OCI-LY3 (cell line): ENCODE measurements around the gene RFTN1.

Source experiments
- H2AFZ ChIP-seq: fragments of 200-600, 300-600 bp; shearing (Covaris generic); 2 replicates; pipeline ENCODE4 v1.6.0; 2014; ENCODE audit warnings: antibody characterized with exemption, low read depth, low read length
- H3K27ac ChIP-seq: fragments of 200-600, 300-600 bp; sonication (generic); 2 replicates; pipeline ENCODE4 v1.5.1; 2014; ENCODE audit warnings: mild to moderate bottlenecking, low read length, moderate library complexity, mixed read lengths
- H3K27me3 ChIP-seq: fragments of 200-600, 300-600 bp; sonication (generic); 2 replicates; pipeline ENCODE4 v1.6.1; 2014; ENCODE audit warnings: low read depth, low read length, mixed read lengths
- H3K36me3 ChIP-seq: fragments of 200-600, 300-600 bp; sonication (generic); replicated peaks from 2 replicates; pipeline ENCODE3; 2014; ENCODE audit warnings: low read depth, low read length, mixed read lengths
- H3K4me1 ChIP-seq: fragments of 300-600, 200-600 bp; sonication (generic); 2 replicates; pipeline ENCODE4 v1.6.1; 2014; ENCODE audit warnings: low read length, mixed read lengths
- H3K4me2 ChIP-seq: fragments of 200-600, 300-600 bp; sonication (generic); 2 replicates; pipeline ENCODE4 v1.6.1; 2014; ENCODE audit warnings: low read length, mixed read lengths
- H3K4me3 ChIP-seq: fragments of 300-600, 200-600 bp; sonication (generic); 2 replicates; pipeline ENCODE4 v1.5.1; 2014; ENCODE audit warnings: antibody characterized with exemption, mild to moderate bottlenecking, low read length, moderate library complexity
- H3K79me2 ChIP-seq: fragments of 300-600, 200-600 bp; shearing (Covaris generic); 2 replicates; pipeline ENCODE4 v1.6.1; 2014; ENCODE audit warnings: mild to moderate bottlenecking, low read length, mixed read lengths
- H3K9ac ChIP-seq: fragments of 300-600, 200-600 bp; shearing (Covaris generic); 2 replicates; pipeline ENCODE4 v1.6.0; 2014; ENCODE audit warnings: mild to moderate bottlenecking, low read length, moderate library complexity
- H3K9me3 ChIP-seq: fragments of 200-600, 300-600 bp; shearing (Covaris generic); 2 replicates; pipeline ENCODE4 v1.6.1; 2014; ENCODE audit warnings: low read length, mixed read lengths; ENCODE audit not compliant: insufficient read depth
- H4K20me1 ChIP-seq: fragments of 200-600, 300-600 bp; sonication (generic); 2 replicates; pipeline ENCODE4 v1.6.1; 2016; ENCODE audit warnings: low read length, mixed read lengths; ENCODE audit not compliant: insufficient read depth
- CTCF ChIP-seq: fragments of 200-600, 300-600 bp; sonication (generic); IDR thresholded peaks from 2 replicates; pipeline ENCODE4 v1.5.1; 2014; ENCODE audit warnings: antibody characterized with exemption, low read length, low read depth
- EZH2phosphoT487 ChIP-seq: fragments of 200-600 bp; shearing (Covaris generic); IDR thresholded peaks from 2 replicates; pipeline ENCODE4 v1.6.1; 2018; ENCODE audit warnings: antibody characterized with exemption, mixed run types, low read depth

Gene RFTN1

GRCh38 chr3:16464511-16465148 is 48.9 kb downstream of the RFTN1 start:
- Histone ChIP-seq H4K20me1 (peaks cover 95% of the 10 kb centered on the region), H2AFZ (no peak overlapping the region), H3K4me3 (no peak overlapping the region), H3K9ac (no peak overlapping the region), H3K36me3 (peaks cover 69% of the 10 kb centered on the region), H3K4me1 (peaks cover 30% of the 10 kb centered on the region), H3K27ac (no peak overlapping the region), H3K79me2 (peaks cover 100% of the 10 kb centered on the region), H3K4me2 (no peak overlapping the region), H3K27me3 (no peaks in the 10 kb centered on the region), H3K9me3 (no peaks in the 10 kb centered on the region)
- TF ChIP-seq EZH2phosphoT487 (no peak), CTCF (no peak)

- Histone ChIP-seq H3K27ac (no peak overlapping the region), H3K9me3 (no peaks in the 10 kb centered on the region), H4K20me1 (peaks cover 92% of the 10 kb centered on the region), H3K36me3 (peaks cover 62% of the 10 kb centered on the region), H3K4me1 (peaks cover 23% of the 10 kb centered on the region), H3K4me2 (no peak overlapping the region), H3K79me2 (peaks cover 97% of the 10 kb centered on the region), H3K9ac (no peak overlapping the region), H2AFZ (no peak overlapping the region), H3K4me3 (no peak overlapping the region), H3K27me3 (no peaks in the 10 kb centered on the region)
- TF ChIP-seq EZH2phosphoT487 (no peak), CTCF (no peak)
These were observed 49.6 kb downstream of the RFTN1 start for GRCh38 chr3:16463914-16464313.

GRCh38 chr3:16463119-16463518 is 50.4 kb downstream of the RFTN1 start:
- H3K4me3 ChIP-seq = no peak overlapping the region
- peaks cover 92% of the 10 kb centered on the region for H4K20me1 ChIP-seq
- no peaks in the 10 kb centered on the region for H3K9me3 ChIP-seq
- peaks cover 97% of the 10 kb centered on the region for H3K79me2 ChIP-seq
- TF ChIP-seq EZH2phosphoT487 = no peak
- TF ChIP-seq CTCF = no peak
- no peak overlapping the region for H3K4me2 ChIP-seq
- no peak overlapping the region for H3K27ac ChIP-seq
- H3K9ac ChIP-seq = no peak overlapping the region
- H3K27me3 ChIP-seq = no peaks in the 10 kb centered on the region
- no peak overlapping the region for H2AFZ ChIP-seq
- peaks cover 58% of the 10 kb centered on the region for H3K36me3 ChIP-seq
- peaks cover 15% of the 10 kb centered on the region for H3K4me1 ChIP-seq

DNA sequence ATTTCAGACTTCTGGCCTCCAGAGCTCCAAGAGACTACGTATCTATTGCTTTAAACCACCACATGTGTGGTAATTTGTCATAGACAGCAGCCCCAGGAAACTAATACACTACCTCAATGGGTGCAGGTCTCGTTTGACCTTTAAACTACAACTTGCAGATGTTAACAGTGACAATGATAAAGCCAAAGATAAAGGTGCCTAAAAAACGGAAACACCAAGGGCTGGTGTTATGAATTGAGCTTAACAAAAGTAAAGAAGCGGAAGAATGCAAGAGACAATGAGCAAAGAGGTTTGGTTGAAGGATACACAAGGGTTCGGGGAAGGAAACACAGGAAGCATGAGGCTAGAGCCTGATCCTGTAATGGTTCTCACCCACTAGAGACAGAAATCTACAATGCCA is 50.8 kb downstream of the RFTN1 start:
- Histone ChIP-seq H3K4me1 (peaks cover 10% of the 10 kb centered on the region), H2AFZ (no peak overlapping the region), H3K79me2 (peaks cover 97% of the 10 kb centered on the region), H4K20me1 (peaks cover 92% of the 10 kb centered on the region), H3K36me3 (peaks cover 59% of the 10 kb centered on the region), H3K9ac (no peak overlapping the region), H3K4me3 (no peak overlapping the region), H3K4me2 (no peak overlapping the region), H3K9me3 (no peaks in the 10 kb centered on the region), H3K27ac (no peak overlapping the region), H3K27me3 (no peaks in the 10 kb centered on the region)
- no peak for TF ChIP-seq EZH2phosphoT487
- TF ChIP-seq CTCF = no peak
